GM21515 (cell line): ENCODE data around the gene SLC38A1.
"Not testable (repeated sequence)": the region's sequence is repeated elsewhere in the genome, so short reads cannot be mapped to it uniquely, and the experiment has no call there.

Experiments used
- ATAC-seq: cut with Tn5 transposase; IDR thresholded peaks from one replicate; pipeline ENCODE4 v1.9.1; 2021; ENCODE audit not compliant: unreplicated experiment

SLC38A1 gene

GRCh38 chr12:46265102-46265501 is 3.7 kb downstream of the SLC38A1 start:
- no peak for ATAC-seq

GRCh38 chr12:46264057-46264456 is 4.8 kb downstream of the SLC38A1 start:
- ATAC-seq = no peak

GRCh38 chr12:46263140-46264016 is 5.5 kb downstream of the SLC38A1 start:
- no peak for ATAC-seq

- no peak for ATAC-seq
Measured at GRCh38 chr12:46261646-46262045, 7.2 kb downstream of the SLC38A1 start.

GRCh38 chr12:46260913-46261476 is 7.8 kb downstream of the SLC38A1 start:
- no peak for ATAC-seq

GRCh38 chr12:46260124-46260912 is 8.5 kb downstream of the SLC38A1 start:
- no peak for ATAC-seq

- ATAC-seq = no peak
Measured at GRCh38 chr12:46259713-46260112, 9.1 kb downstream of the SLC38A1 start.

GRCh38 chr12:46259071-46259470 is 9.8 kb downstream of the SLC38A1 start:
- no peak for ATAC-seq

- no peak for ATAC-seq
Measured at GRCh38 chr12:46258129-46258528, 10.7 kb downstream of the SLC38A1 start.

- no peak for ATAC-seq
Measured at GRCh38 chr12:46256942-46257341, 11.9 kb downstream of the SLC38A1 start.

GRCh38 chr12:46253544-46254162 is 15.2 kb downstream of the SLC38A1 start:
- ATAC-seq = no peak

GRCh38 chr12:46251994-46252393 is 16.8 kb downstream of the SLC38A1 start:
- not testable (repeated sequence) for ATAC-seq

GRCh38 chr12:46249960-46250359 is 18.9 kb downstream of the SLC38A1 start:
- ATAC-seq = not testable (repeated sequence)

GRCh38 chr12:46246021-46246700 is 22.7 kb downstream of the SLC38A1 start:
- ATAC-seq = no peak

GRCh38 chr12:46244997-46245396 is 23.8 kb downstream of the SLC38A1 start:
- ATAC-seq = no peak

GRCh38 chr12:46244273-46244915 is 24.4 kb downstream of the SLC38A1 start:
- no peak for ATAC-seq

GRCh38 chr12:46242569-46242968 is 26.3 kb downstream of the SLC38A1 start:
- ATAC-seq = no peak

- no peak for ATAC-seq
Measured at GRCh38 chr12:46240436-46240835, 28.4 kb downstream of the SLC38A1 start.

- ATAC-seq = no peak
Measured at GRCh38 chr12:46238821-46239220, 30.0 kb downstream of the SLC38A1 start.

GRCh38 chr12:46237371-46238045 is 31.3 kb downstream of the SLC38A1 start:
- no peak for ATAC-seq
